Measurements from ENCODE around the gene ACAD8.

GRCh38 chr11:134248910-134249480 lies 4.4 kb upstream of the ACAD8 start:
- TF ChIP-seq CTCF (IDR thresholded peaks at IDR 0.05) (no peak), POLR2A (IDR thresholded peaks at IDR 0.05) (no peak), EP300 (IDR thresholded peaks at IDR 0.05) (no peak)

Measured in suprapubic skin (tissue), 3 donors.